ENCODE results near the gene AKR1B1.

The AKR1B1 gene

GRCh38 chr7:134448356-134449229, 10.3 kb downstream of the AKR1B1 start:
- no peak for DNase-seq (ENCODE audit: extremely low spot score, insufficient read length, low read depth)
- no peak for FAIRE-seq

- no peak for DNase-seq (ENCODE audit: extremely low spot score, insufficient read length, low read depth)
- FAIRE-seq = no peak
Measured at GRCh38 chr7:134447383-134447782, 11.5 kb downstream of the AKR1B1 start.

GRCh38 chr7:134446923-134447322, 12.0 kb downstream of the AKR1B1 start:
- no peak for DNase-seq (ENCODE audit: extremely low spot score, insufficient read length, low read depth)
- no peak for FAIRE-seq

GRCh38 chr7:134446446-134446845, 12.5 kb downstream of the AKR1B1 start:
- DNase-seq (ENCODE audit: extremely low spot score, insufficient read length, low read depth) = no peak
- no peak for FAIRE-seq

GRCh38 chr7:134444961-134445315, 14.0 kb downstream of the AKR1B1 start:
- FAIRE-seq (no peak), DNase-seq (ENCODE audit: extremely low spot score, insufficient read length, low read depth) (no peak)

GRCh38 chr7:134444198-134444960, 14.5 kb downstream of the AKR1B1 start:
- DNase-seq (ENCODE audit: extremely low spot score, insufficient read length, low read depth) = no peak
- FAIRE-seq = no peak

GRCh38 chr7:134443396-134444070, 15.4 kb downstream of the AKR1B1 start:
- DNase-seq (ENCODE audit: extremely low spot score, insufficient read length, low read depth) (no peak), FAIRE-seq (no peak)

- no peak for FAIRE-seq
- DNase-seq (ENCODE audit: extremely low spot score, insufficient read length, low read depth) = no peak
Measured at GRCh38 chr7:134442441-134443220, 16.3 kb downstream of the AKR1B1 start.

GRCh38 chr7:134441264-134441663, 17.6 kb downstream of the AKR1B1 start:
- FAIRE-seq = no peak
- no peak for DNase-seq (ENCODE audit: extremely low spot score, insufficient read length, low read depth)

- FAIRE-seq (no peak), DNase-seq (ENCODE audit: extremely low spot score, insufficient read length, low read depth) (no peak)
Measured at GRCh38 chr7:134440476-134440875, 18.4 kb downstream of the AKR1B1 start.

- DNase-seq (ENCODE audit: extremely low spot score, insufficient read length, low read depth) (no peak), FAIRE-seq (no peak)
Measured at GRCh38 chr7:134440067-134440466, 18.8 kb downstream of the AKR1B1 start.

GRCh38 chr7:134438946-134439345, 20.0 kb downstream of the AKR1B1 start:
- DNase-seq (ENCODE audit: extremely low spot score, insufficient read length, low read depth) (no peak), FAIRE-seq (no peak)

GRCh38 chr7:134435161-134435920, 23.6 kb downstream of the AKR1B1 start:
- no peak for DNase-seq (ENCODE audit: extremely low spot score, insufficient read length, low read depth)
- FAIRE-seq = no peak

GRCh38 chr7:134434701-134435100, 24.2 kb downstream of the AKR1B1 start:
- FAIRE-seq (no peak), DNase-seq (ENCODE audit: extremely low spot score, insufficient read length, low read depth) (no peak)

GRCh38 chr7:134433430-134433829, 25.5 kb downstream of the AKR1B1 start:
- FAIRE-seq = no peak
- no peak for DNase-seq (ENCODE audit: extremely low spot score, insufficient read length, low read depth)

GRCh38 chr7:134432296-134433152, 26.4 kb downstream of the AKR1B1 start:
- FAIRE-seq = peak; percentile 91
- peak; percentile 76 for DNase-seq (ENCODE audit: extremely low spot score, insufficient read length, low read depth)

GRCh38 chr7:134431815-134432214, 27.1 kb downstream of the AKR1B1 start:
- FAIRE-seq (no peak), DNase-seq (ENCODE audit: extremely low spot score, insufficient read length, low read depth) (no peak)

GRCh38 chr7:134429481-134429880, 29.4 kb downstream of the AKR1B1 start:
- DNase-seq (ENCODE audit: extremely low spot score, insufficient read length, low read depth) (no peak), FAIRE-seq (no peak)
